Vagina (tissue), 2 donors: ENCODE data around the gene INTU. TPM values are rescaled to one million over a fixed set of nuclear protein-coding genes. Genes with fewer than 3 reads are reported as not detected.

Experiments
- DNase-seq, 2 donors: peaks; one replicate each; pipeline ENCODE4 v3.0.0-alpha.2; 2017; ENCODE audit errors: extremely low spot score in 2 of 2
- H3K27ac ChIP-seq: fragments of 200-600 bp; sonication (generic); one replicate; pipeline ENCODE4 v1.5.1; 2019
- H3K27me3 ChIP-seq: fragments of 200-600 bp; sonication (generic); one replicate; pipeline ENCODE4 v1.5.1; 2019
- H3K36me3 ChIP-seq, 2 donors: fragments of 200-600 bp; sonication (generic); one replicate each; pipeline ENCODE4 v1.5.1; 2017 to 2019
- H3K4me1 ChIP-seq: fragments of 200-600 bp; sonication (generic); one replicate; pipeline ENCODE4 v1.5.1; 2019
- H3K4me3 ChIP-seq, 2 donors: fragments of 200-600 bp; sonication (generic); 1 replicate in 1 of 2; 2 replicates in 1 of 2; pipeline ENCODE4 v1.5.1; 2016 to 2019
- H3K9me3 ChIP-seq: fragments of 200-600 bp; sonication (generic); one replicate; pipeline ENCODE4 v1.5.1; 2019
- POLR2A ChIP-seq, 2 donors: fragments of 450-650 bp; IDR thresholded peaks; one replicate each; pipeline ENCODE4 v1.6.1; 2017; ENCODE audit warnings: antibody characterized with exemption in 2 of 2, mild to moderate bottlenecking in 2 of 2, moderate library complexity in 2 of 2
- POLR2AphosphoS5 ChIP-seq, 2 donors: sonication (generic); formaldehyde crosslinking; IDR thresholded peaks; one replicate each; pipeline ENCODE4 v1.9.0; 2017; ENCODE audit warnings: antibody characterized with exemption in 2 of 2, mild to moderate bottlenecking in 2 of 2, low read depth in 1 of 2; ENCODE audit not compliant: insufficient read depth in 1 of 2
- intact Hi-C: fragments of 100-400 bp; cut with DNase I; formaldehyde crosslinking; loops from one replicate; pipeline ENCODE4 v1.15.1; 2023
- total RNA-seq: library from RNA; depleted of rRNA; stranded (reverse); fragments of >200 nt; gene quantifications from one replicate; pipeline ENCODE4 v1.2.3, GENCODE V29; 2016
- TF ChIP-seq, protein P1 (sequence below), 3 experiments: fragments of 450-650 bp in 2 of 3; fragments of 200-600 bp in 1 of 3; sonication (generic) in 1 of 3; IDR thresholded peaks; one replicate each; pipeline ENCODE4 v1.5.1; 2017 to 2019; ENCODE audit warnings: antibody characterized with exemption in 3 of 3, mild to moderate bottlenecking in 2 of 3, moderate library complexity in 2 of 3

INTU gene
- total RNA-seq, 1 donor from 2014 or later = 8.8 TPM

DNA sequence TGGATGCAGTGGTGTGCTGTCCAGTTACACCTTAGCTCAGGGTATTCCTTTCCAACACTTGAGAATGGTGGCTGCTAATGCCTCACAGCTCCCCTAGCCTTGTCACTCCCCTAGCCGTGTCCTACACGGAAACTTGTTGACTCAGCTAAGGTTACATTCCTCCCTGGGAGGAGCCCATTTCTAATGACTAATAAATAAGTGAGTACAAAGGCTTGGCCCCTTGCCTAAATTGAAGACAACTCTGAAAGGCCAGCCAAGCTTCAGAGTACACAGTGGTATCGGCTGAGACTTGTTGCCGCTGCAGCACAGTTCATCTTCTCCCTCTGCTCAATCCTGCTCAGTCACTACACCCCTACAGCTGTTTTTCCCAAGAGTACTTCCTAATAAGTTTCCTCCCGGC, 76.2 kb downstream of the INTU start:
- H3K4me1 ChIP-seq = no peaks in the 10 kb centered on the region
- no peaks in the 10 kb centered on the region for H3K27me3 ChIP-seq
- intact Hi-C loops = no loop called here
- peak overlapping the region; percentile 33 for H3K27ac ChIP-seq
- TF ChIP-seq, protein P1, sequence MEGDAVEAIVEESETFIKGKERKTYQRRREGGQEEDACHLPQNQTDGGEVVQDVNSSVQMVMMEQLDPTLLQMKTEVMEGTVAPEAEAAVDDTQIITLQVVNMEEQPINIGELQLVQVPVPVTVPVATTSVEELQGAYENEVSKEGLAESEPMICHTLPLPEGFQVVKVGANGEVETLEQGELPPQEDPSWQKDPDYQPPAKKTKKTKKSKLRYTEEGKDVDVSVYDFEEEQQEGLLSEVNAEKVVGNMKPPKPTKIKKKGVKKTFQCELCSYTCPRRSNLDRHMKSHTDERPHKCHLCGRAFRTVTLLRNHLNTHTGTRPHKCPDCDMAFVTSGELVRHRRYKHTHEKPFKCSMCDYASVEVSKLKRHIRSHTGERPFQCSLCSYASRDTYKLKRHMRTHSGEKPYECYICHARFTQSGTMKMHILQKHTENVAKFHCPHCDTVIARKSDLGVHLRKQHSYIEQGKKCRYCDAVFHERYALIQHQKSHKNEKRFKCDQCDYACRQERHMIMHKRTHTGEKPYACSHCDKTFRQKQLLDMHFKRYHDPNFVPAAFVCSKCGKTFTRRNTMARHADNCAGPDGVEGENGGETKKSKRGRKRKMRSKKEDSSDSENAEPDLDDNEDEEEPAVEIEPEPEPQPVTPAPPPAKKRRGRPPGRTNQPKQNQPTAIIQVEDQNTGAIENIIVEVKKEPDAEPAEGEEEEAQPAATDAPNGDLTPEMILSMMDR (IDR thresholded peaks at IDR 0.05) = no peak
- TF ChIP-seq POLR2A (IDR thresholded peaks at IDR 0.05) (no peak), POLR2AphosphoS5 (IDR thresholded peaks at IDR 0.05; ENCODE audit: insufficient read depth in 1 of 2, low read depth in 1 of 2) (peak in 1 of 2 donors; percentile 64)
- no peak for DNase-seq
- H3K36me3 ChIP-seq = no peaks in the 10 kb centered on the region
- no peaks in the 10 kb centered on the region for H3K9me3 ChIP-seq
- H3K4me3 ChIP-seq = no peak overlapping the region

DNA sequence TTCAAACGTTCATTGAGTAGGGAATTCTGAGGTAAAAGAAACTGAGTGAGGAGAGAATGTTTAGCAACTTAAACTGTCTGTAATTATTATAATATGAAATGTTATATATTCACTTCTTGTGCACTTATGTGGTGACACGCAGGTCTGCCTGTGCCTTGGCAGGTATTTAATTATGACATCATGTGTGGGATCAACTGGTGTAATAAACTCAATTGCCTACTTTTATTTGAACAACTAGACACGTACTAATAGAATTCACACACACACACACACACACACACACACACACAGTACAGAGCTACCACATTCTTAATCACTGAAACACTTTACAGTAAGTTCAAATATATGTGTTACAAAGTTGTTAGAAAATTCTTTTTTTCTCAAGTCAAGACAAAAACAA, 76.7 kb downstream of the INTU start:
- intact Hi-C loops = no loop called here
- no peak for DNase-seq
- Histone ChIP-seq H3K36me3 (no peaks in the 10 kb centered on the region), H3K4me3 (no peak overlapping the region), H3K9me3 (no peaks in the 10 kb centered on the region), H3K4me1 (no peaks in the 10 kb centered on the region), H3K27me3 (no peaks in the 10 kb centered on the region), H3K27ac (peak overlapping the region; percentile 33)
- TF ChIP-seq, protein P1 (IDR thresholded peaks at IDR 0.05) = no peak
- TF ChIP-seq POLR2A (IDR thresholded peaks at IDR 0.05) = no peak
- TF ChIP-seq POLR2AphosphoS5 (IDR thresholded peaks at IDR 0.05; ENCODE audit: insufficient read depth in 1 of 2, low read depth in 1 of 2) = no peak

DNA sequence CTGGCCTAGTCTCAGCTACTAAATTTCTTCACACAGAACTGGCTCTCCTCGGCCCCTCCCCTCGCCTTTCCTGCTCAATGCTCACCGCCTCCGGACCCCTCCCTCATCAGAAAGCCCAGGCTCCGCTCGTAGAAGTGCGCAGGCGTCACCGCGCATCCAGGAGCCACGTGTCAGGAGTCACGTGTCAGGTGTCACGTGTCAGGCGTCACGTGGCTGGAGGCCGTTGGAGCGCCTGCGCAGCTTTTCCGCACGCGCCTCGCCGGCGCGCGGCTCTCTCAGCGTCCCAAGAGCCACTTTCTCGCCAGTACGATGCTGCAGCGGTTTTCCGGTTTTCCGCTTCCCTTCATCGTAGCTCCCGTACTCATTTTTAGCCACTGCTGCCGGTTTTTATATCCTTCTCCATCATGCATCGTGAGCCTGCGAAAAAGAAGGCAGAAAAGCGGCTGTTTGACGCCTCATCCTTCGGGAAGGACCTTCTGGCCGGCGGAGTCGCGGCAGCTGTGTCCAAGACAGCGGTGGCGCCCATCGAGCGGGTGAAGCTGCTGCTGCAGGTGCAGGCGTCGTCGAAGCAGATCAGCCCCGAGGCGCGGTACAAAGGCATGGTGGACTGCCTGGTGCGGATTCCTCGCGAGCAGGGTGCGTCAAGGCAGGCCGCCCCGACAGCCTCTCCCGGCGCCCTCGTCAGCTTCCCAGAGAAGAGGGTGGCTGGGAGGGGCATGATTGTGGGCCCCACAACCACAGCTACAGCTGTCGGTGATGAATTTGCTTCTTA, 97.6 kb downstream of the INTU start, which contains the start of gene SLC25A31:
TSS of gene SLC25A31 (plus strand) at position 259 of the 772 bp plus-strand sequence. CDS start at position 405, 146 bp downstream.
- Histone ChIP-seq H3K27me3 (no peaks in the 10 kb centered on the region), H3K36me3 (no peaks in the 10 kb centered on the region), H3K4me3 (no peak within 1 kb of the TSS), H3K27ac (no peak within 1 kb of the TSS), H3K9me3 (no peaks in the 10 kb centered on the region), H3K4me1 (no peaks in the 10 kb centered on the region)
- TF ChIP-seq, protein P1 (IDR thresholded peaks at IDR 0.05) = no peak
- TF ChIP-seq POLR2AphosphoS5 (IDR thresholded peaks at IDR 0.05; ENCODE audit: insufficient read depth in 1 of 2, low read depth in 1 of 2) (no peak), POLR2A (IDR thresholded peaks at IDR 0.05) (no peak)
- DNase-seq = no peak
- intact Hi-C loops = loop anchor here (5.0 kb wide), 1 partner anchor 123 kb away; no protein-coding TSS in a partner anchor

DNA sequence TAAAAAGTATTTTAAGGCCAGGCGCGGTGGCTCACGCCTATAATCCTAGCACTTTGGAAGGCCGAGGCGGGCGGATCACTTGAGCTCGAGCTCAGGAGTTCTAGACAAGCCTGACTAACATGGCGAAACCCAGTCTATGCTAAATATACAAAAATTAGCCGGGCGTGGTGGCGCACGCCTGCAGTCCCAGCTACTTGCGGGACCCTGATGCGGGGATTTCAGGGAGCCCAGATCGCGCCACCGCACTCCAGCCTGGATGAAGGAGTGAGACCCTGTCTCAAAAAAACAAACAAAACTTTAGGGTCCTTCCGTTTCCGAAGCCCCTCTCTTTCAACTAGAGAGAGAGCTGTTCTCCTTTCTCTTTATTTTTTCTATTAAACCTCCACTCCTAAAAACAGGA, 98.6 kb downstream of the INTU start:
- Histone ChIP-seq H3K27ac (no peak overlapping the region), H3K36me3 (no peaks in the 10 kb centered on the region), H3K4me1 (no peaks in the 10 kb centered on the region), H3K27me3 (no peaks in the 10 kb centered on the region), H3K4me3 (no peak overlapping the region), H3K9me3 (no peaks in the 10 kb centered on the region)
- DNase-seq = no peak
- TF ChIP-seq, protein P1 (IDR thresholded peaks at IDR 0.05) = no peak
- TF ChIP-seq POLR2AphosphoS5 (IDR thresholded peaks at IDR 0.05; ENCODE audit: insufficient read depth in 1 of 2, low read depth in 1 of 2) = no peak
- no peak for TF ChIP-seq POLR2A (IDR thresholded peaks at IDR 0.05)
- intact Hi-C loops = loop anchor here (5.0 kb wide), 1 partner anchor 124 kb away; no protein-coding TSS in a partner anchor
